22Rv1 (cell line): ENCODE data around the gene CRHR2.

ENCODE experiments used
- CTCF ChIP-seq: fragments of 450-650 bp; IDR thresholded peaks from 2 replicates; pipeline ENCODE4 v1.5.1; 2017; ENCODE audit warnings: mild to moderate bottlenecking
- ZFX ChIP-seq: fragments of 450-650 bp; IDR thresholded peaks from 2 replicates; pipeline ENCODE4 v1.6.1; 2017; ENCODE audit warnings: antibody characterized with exemption, borderline replicate concordance

- TF ChIP-seq CTCF (no peak), ZFX (no peak)
Measured at GRCh38 chr7:30656006-30656957, 26.0 kb downstream of the CRHR2 start.
